ENCODE results near the gene BEST1. TPM values are rescaled to one million over a fixed set of nuclear protein-coding genes. Genes with fewer than 3 reads are reported as not detected.
A peak's percentile ranks its signal among the peaks of the same experiment; 100 is the strongest.

BEST1 gene
- 1 to 10 TPM; 1.9 to 4.1 TPM for total RNA-seq

DNA sequence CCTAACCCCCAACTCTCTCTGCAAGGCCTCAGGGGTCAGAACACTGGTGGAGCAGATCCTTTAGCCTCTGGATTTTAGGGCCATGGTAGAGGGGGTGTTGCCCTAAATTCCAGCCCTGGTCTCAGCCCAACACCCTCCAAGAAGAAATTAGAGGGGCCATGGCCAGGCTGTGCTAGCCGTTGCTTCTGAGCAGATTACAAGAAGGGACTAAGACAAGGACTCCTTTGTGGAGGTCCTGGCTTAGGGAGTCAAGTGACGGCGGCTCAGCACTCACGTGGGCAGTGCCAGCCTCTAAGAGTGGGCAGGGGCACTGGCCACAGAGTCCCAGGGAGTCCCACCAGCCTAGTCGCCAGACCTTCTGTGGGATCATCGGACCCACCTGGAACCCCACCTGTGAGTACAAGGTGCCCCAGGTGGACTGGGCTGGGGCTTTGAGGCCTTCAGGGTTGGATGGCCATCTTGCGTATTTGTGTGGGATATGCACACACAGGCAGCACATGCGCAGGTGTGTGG lies at the start of gene BEST1:
BEST1 (plus strand) TSS at position 317 of the 513 bp plus-strand sequence. CDS start 1,456 bp downstream, outside the sequence.
- Mint-ChIP-seq H3K4me3 (peak within 1 kb of the TSS; percentile 51 to 63), H3K4me1 (ENCODE audit: low read depth) (peaks cover 21% of the 10 kb centered on the region), H3K27ac (peak within 1 kb of the TSS; percentile 87), H3K36me3 (ENCODE audit: insufficient read depth in 2 of 2) (no peaks in the 10 kb centered on the region), H3K27me3 (ENCODE audit: low read depth) (peaks cover under 1% of the 10 kb centered on the region), H3K9me3 (no peaks in the 10 kb centered on the region)
- DNase-seq: no peak
- ATAC-seq (replicated peaks in 1 of 2): no peak

DNA sequence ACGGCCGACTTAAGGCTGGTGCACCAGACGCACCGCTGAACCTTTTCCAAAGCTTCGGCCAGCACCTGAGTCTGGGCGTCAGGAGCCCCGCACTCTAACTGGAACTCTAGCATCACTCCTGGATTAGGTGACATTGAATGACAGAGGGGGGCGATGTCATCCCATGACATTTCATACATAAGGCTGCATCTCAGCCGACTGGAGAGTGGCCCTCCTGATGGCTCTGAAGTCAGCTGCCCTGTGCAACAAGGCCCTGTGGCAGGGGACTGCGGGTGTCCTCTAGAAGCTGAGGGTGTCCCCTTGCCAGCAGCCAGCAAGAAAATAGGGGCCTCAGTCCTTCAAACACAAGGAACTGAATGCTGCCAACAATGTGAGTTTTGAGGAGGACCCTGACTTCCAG lies 48.8 kb upstream of the BEST1 start:
- no peak overlapping the region for H3K4me3 Mint-ChIP-seq
- peaks cover 8% of the 10 kb centered on the region for H3K4me1 Mint-ChIP-seq (ENCODE audit: low read depth)
- no peaks in the 10 kb centered on the region for H3K36me3 Mint-ChIP-seq (ENCODE audit: insufficient read depth in 2 of 2)
- no peaks in the 10 kb centered on the region for H3K27me3 Mint-ChIP-seq (ENCODE audit: low read depth)
- DNase-seq (no peak), ATAC-seq (replicated peaks in 1 of 2) (no peak)
- H3K27ac Mint-ChIP-seq: no peak overlapping the region
- H3K9me3 Mint-ChIP-seq: no peaks in the 10 kb centered on the region

DNA sequence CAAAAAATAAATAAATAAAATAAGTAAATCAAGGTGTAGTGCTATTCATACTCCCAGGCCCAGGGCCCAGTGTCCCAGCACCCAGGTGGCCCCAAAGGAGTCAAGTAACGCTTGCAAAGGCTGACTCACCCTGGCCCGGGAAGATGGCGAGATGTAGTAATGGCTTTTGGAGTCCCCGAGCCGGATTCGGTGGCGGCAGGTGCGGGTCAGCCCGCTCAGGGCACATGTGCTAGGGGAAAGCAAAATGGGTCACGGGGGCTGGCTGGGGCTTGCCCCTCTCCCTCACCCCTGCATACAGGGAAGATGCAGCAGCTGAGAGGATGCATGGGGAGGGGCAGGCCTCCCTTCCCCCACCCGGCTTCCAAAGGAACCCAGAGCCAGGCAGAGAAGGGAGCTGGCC lies 47.8 kb upstream of the BEST1 start:
- Mint-ChIP-seq H3K27me3 (ENCODE audit: low read depth) (no peaks in the 10 kb centered on the region), H3K36me3 (ENCODE audit: insufficient read depth in 2 of 2) (no peaks in the 10 kb centered on the region), H3K4me1 (ENCODE audit: low read depth) (peaks cover 8% of the 10 kb centered on the region), H3K9me3 (no peaks in the 10 kb centered on the region), H3K4me3 (no peak overlapping the region), H3K27ac (no peak overlapping the region)
- DNase-seq (no peak), ATAC-seq (replicated peaks in 1 of 2) (no peak)

DNA sequence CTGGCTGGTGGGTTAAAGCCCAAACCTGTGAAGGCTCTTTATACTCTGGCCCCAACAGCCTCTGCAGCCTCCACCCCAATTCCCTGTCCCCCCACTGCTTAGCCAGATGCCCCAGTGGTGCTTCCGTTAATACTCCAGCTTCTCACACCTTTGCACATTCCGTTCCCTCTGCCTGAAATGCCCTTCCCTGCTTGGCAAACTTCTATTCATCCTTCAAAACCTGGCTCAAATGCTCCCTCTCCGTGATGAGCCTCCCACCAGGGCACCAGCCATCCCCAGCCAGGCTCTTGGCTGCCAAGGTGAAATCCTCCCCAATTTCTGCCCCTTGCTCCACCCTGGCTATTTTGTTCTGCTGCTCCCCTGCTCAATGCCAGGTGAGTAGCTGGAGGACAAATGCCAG lies 46.3 kb upstream of the BEST1 start:
- DNase-seq (no peak), ATAC-seq (replicated peaks in 1 of 2) (no peak)
- H3K4me3 Mint-ChIP-seq: peak overlapping the region in 1 of 2 donors; percentile 15
- H3K9me3 Mint-ChIP-seq: no peaks in the 10 kb centered on the region
- no peak overlapping the region for H3K27ac Mint-ChIP-seq
- no peaks in the 10 kb centered on the region for H3K27me3 Mint-ChIP-seq (ENCODE audit: low read depth)
- peaks cover 7% of the 10 kb centered on the region for H3K4me1 Mint-ChIP-seq (ENCODE audit: low read depth)
- H3K36me3 Mint-ChIP-seq (ENCODE audit: insufficient read depth in 2 of 2): no peaks in the 10 kb centered on the region

DNA sequence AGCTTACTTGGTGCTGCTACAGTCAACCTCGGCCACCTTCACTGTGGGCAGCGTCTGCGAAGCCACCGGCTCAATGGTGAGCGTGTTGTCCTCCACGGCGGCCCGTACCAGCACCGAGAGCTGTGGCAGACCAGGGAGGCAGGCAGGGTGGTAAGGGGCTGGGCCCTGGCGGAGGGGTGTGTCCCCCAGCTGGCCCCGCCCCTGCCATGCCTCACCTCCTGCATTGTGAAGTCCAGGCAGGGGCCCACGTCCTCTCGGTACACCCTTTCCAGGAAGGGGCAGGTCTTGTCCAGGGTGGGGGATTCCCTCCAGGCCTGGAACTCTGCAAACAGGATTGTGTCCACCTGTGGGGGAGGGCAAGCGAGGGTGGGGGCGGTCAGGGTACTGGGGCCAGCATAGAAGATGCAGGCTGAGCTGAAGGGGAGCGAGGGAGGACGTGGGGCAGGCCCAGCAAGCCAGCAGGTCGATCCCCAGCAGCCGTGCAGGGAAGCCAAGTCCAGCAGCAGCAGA lies 45.6 kb upstream of the BEST1 start:
- ATAC-seq (replicated peaks in 1 of 2) (peak; percentile 78 to 82), DNase-seq (peak; percentile 45 to 50)
- H3K4me1 Mint-ChIP-seq (ENCODE audit: low read depth): no peaks in the 10 kb centered on the region
- H3K27me3 Mint-ChIP-seq (ENCODE audit: low read depth): no peaks in the 10 kb centered on the region
- H3K9me3 Mint-ChIP-seq: no peaks in the 10 kb centered on the region
- H3K4me3 Mint-ChIP-seq: peak overlapping the region in 1 of 2 donors; percentile 15
- H3K27ac Mint-ChIP-seq: no peak overlapping the region
- H3K36me3 Mint-ChIP-seq (ENCODE audit: insufficient read depth in 2 of 2): no peaks in the 10 kb centered on the region

DNA sequence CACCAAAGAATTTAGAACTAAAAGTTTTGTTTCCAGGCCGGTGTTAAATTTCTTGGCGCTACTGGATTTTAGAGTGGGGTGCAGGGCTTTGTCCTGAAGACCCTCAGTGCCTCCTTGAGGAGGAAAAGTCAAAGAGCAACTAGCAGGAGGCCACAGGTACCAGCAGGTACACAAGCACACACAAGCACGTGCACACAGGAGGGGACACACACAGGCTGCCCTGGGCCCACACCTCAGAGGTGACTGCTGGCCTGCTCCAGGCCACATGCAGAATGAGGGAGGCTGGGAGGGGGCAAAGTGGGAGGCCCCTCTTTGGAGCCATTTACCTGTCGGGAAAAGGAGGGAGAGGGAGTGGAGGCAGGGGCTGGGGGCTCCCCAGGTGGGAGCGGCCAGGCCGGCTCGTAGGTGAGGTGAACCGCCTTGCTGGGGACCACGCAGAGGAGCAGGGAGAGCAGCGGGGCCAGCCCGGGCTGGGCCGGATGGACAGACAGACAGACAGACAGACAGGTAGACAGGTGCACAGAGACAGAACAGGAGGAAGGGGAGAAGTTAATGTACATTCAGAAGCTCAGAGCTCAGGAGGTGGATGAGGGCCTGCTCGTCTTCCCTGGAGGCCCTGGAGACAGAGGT lies 45.0 kb upstream of the BEST1 start:
- no peak overlapping the region for H3K27ac Mint-ChIP-seq

DNA sequence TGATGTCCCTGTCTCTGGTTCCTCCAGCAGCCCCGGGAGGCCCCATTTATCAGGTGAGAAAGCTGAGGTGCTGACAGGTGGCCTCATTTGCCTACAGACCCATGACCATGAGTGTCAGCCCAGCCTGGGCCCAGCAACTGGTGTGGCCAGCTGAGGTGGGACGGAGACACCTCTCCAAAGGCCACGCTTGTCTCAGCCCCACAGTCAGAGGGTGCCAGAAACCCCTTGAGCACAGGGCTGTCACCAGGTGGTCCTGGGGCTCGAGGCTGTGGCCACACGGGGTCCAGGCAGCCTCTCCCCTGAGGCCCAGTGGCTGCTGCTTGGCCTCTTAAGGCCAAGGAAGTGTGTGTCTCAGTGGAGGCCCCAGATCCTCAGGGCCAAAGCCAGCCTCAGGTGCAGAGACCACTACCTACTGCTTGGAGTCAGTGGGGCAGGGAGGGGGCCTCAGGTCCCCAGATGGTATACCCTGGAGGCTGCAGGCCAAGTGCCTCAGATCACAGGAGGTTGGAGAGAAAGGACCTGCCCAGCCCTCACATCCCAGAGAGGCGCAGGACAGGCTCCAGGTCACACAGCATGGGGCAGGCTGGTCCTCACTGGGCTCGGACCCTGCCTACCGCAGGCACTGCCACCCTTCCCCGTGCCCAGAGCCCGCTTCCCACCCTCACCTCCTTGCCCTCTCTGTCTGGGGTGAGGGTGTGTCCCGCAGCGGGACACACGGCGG lies 44.2 kb upstream of the BEST1 start:
- no peak overlapping the region for H3K27ac Mint-ChIP-seq
- ATAC-seq (replicated peaks in 1 of 2): no peak

More for the DNA sequence above, 45.0 kb upstream of the BEST1 start:
- H3K4me3 Mint-ChIP-seq: no peak overlapping the region
- H3K4me1 Mint-ChIP-seq (ENCODE audit: low read depth): no peaks in the 10 kb centered on the region
- H3K27me3 Mint-ChIP-seq (ENCODE audit: low read depth): no peaks in the 10 kb centered on the region
- no peaks in the 10 kb centered on the region for H3K36me3 Mint-ChIP-seq (ENCODE audit: insufficient read depth in 2 of 2)
- ATAC-seq (replicated peaks in 1 of 2): no peak
- no peak for DNase-seq
- H3K9me3 Mint-ChIP-seq: no peaks in the 10 kb centered on the region

DNA sequence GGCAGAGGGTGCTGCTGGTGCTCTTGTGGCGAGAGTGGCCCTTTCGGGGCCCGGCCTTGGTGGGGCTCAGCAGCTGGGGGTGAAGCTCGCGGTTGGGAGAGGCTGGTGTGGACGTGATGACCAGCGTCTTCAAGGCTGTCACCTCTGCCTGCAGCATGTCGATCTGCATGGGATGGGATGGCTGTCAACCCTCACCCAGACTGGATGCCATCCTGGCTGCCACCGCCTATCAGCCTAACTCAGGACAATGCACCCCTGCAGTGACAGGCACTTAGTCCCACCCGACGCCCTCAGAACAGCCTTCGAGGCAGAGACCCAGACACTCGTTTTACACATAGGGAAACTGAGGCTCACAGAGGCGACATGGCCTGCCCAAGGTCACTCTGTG lies 43.6 kb upstream of the BEST1 start:
- Mint-ChIP-seq H3K9me3 (no peaks in the 10 kb centered on the region), H3K27ac (no peak overlapping the region), H3K4me1 (ENCODE audit: low read depth) (no peaks in the 10 kb centered on the region), H3K27me3 (ENCODE audit: low read depth) (no peaks in the 10 kb centered on the region), H3K36me3 (ENCODE audit: insufficient read depth in 2 of 2) (no peaks in the 10 kb centered on the region), H3K4me3 (no peak overlapping the region)
- DNase-seq (no peak), ATAC-seq (replicated peaks in 1 of 2) (no peak)

More for the DNA sequence above, 44.2 kb upstream of the BEST1 start:
- Mint-ChIP-seq H3K36me3 (ENCODE audit: insufficient read depth in 2 of 2) (no peaks in the 10 kb centered on the region), H3K27me3 (ENCODE audit: low read depth) (no peaks in the 10 kb centered on the region), H3K4me3 (no peak overlapping the region), H3K4me1 (ENCODE audit: low read depth) (no peaks in the 10 kb centered on the region), H3K9me3 (no peaks in the 10 kb centered on the region)
- no peak for DNase-seq

DNA sequence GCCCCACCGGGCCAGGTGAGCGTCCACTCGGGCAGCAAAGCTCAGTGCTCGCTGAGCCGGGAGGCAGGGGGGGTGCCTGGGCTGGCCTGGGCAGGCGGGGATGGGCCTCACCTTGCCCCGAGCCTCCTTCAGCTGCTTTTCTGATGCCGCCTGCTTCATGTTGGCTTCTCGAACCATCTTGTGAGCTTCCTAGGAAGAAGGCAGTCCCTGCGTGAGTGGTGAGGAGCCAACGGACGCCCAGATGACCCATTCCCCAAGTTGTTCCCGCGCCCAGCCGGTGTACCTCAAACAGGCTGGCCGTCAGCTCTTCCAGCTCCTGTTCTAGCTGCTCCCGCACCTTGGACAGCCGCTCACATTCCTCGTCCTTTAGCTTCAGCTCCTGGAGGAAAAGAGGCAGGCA lies 42.9 kb upstream of the BEST1 start:
- Mint-ChIP-seq H3K27ac (no peak overlapping the region), H3K4me3 (no peak overlapping the region), H3K4me1 (ENCODE audit: low read depth) (no peaks in the 10 kb centered on the region), H3K36me3 (ENCODE audit: insufficient read depth in 2 of 2) (no peaks in the 10 kb centered on the region), H3K9me3 (no peaks in the 10 kb centered on the region), H3K27me3 (ENCODE audit: low read depth) (no peaks in the 10 kb centered on the region)
- no peak for ATAC-seq (replicated peaks in 1 of 2)
- no peak for DNase-seq

DNA sequence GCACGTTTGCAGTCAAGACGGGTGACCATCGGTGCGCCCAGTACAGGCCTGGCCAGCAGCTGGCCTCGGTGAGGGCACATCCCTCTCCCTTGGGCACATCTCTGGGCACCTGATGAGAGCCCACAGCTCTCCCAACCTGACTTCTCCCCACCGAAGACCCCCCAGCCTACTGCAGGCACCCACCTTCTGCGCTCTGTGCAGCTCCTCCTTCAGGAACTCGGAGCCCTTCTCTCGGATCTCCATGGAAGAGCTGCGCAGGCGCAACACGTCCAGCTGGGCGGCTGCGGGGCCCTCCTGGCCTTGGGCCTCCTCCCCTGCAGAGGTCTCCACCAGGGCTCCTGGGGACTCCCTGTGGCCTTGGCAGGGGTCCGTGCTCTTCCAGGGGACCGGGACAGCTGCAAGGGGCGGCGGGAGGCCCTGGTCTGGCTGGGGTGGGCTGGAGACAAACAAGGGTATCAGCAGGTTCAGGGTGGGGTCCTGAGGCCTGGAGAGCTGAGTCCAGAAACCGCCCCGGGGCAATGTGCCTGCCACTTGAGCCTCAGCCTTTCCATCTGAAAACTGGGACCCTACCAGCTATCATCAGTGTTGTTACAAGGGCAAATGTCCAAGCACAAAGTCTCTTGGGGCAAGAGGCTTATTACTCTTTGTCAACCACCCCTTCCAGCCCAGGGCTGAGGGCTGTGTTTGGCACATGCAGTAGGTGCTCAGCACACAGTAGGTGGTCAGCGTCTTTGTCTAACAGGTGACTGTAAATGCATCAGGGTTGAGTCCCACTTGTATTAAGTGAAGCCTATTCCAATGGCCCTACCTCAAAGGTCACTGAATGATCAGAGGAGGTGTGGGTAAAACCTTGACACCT lies 42.1 kb upstream of the BEST1 start:
- Mint-ChIP-seq H3K27ac (no peak overlapping the region), H3K4me1 (ENCODE audit: low read depth) (no peaks in the 10 kb centered on the region), H3K9me3 (no peaks in the 10 kb centered on the region), H3K27me3 (ENCODE audit: low read depth) (no peaks in the 10 kb centered on the region), H3K36me3 (ENCODE audit: insufficient read depth in 2 of 2) (no peaks in the 10 kb centered on the region), H3K4me3 (no peak overlapping the region)
- ATAC-seq (replicated peaks in 1 of 2): no peak
- no peak for DNase-seq

DNA sequence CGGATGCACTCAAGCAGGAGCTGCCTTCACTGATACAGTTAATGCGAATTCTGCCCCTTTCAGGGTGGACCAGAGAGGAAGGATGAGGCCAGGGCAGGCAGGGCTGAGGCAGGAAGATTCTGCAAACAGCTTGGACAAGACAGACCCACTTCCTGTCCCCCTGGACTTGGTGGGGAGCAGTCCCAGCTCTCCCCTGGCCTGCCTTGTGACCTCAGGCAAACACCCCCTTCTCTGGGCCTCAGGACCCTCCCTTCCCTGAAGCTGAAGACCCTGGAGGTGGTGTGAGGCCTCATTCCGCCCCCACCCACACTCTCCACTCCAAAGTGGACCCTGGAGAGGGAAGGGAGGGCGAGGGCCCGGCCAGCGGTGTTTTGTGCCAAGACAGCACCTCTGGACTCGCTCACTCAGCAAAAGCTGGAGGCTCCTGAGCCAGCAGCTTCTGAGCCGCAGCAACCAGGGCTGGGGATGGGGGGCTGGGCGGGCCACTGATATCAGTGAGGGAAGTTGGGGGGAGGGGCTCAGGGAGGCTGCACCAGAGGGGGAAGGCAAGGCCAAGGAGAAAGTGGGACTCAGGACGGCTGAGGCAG lies 41.3 kb upstream of the BEST1 start:
- Mint-ChIP-seq H3K4me1 (ENCODE audit: low read depth) (no peaks in the 10 kb centered on the region), H3K36me3 (ENCODE audit: insufficient read depth in 2 of 2) (no peaks in the 10 kb centered on the region), H3K27me3 (ENCODE audit: low read depth) (no peaks in the 10 kb centered on the region), H3K4me3 (no peak overlapping the region), H3K9me3 (no peaks in the 10 kb centered on the region), H3K27ac (no peak overlapping the region)
- DNase-seq (no peak), ATAC-seq (replicated peaks in 1 of 2) (no peak)

DNA sequence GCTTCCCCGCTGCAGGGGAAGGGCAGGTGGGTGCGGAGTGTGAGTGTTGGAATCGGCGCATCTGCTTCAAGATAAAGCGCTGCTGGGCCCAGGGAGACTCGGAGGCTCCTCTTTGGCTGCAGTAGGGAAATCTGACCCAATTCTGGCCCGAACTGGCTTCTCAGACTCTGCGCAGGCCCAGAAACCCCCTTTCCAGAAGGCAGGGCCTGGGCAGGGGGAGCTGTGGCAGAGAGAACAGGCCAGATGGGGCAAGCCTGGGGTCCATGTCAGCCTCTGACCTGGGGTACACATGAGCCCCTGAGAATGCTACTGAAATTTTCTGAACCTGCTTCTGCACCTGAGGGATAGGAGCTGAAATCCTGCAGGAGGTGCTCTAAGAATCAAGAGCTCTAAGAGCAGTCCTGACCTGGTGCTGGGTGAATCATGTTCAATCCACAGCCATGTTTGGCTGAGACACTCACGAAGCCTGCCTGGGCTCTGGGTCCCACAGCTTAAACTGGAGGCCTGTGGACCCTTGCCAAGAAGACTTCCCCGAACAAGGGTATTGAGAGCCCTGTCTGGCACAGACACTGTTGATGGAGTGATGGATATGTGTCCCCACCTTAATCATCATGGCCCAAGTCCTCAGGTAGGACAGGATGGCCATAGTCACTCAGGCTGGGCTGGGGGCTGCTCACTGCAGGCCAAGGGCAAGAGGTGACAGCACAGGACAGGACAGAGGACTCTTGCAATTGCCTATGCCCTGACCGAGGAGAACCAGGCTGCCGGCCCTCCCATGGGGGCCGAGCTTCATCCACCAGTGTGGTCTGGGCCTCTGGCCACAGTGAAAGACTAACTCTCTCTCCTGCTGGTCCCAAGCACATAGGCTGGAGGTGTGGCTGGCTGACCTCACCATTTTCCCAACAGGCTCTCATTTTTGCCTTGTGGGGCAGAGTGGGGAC lies 39.7 kb upstream of the BEST1 start:
- Mint-ChIP-seq H3K27me3 (ENCODE audit: low read depth) (peaks cover 7% of the 10 kb centered on the region), H3K4me1 (ENCODE audit: low read depth) (no peaks in the 10 kb centered on the region), H3K4me3 (no peak overlapping the region), H3K36me3 (ENCODE audit: insufficient read depth in 2 of 2) (no peaks in the 10 kb centered on the region), H3K9me3 (no peaks in the 10 kb centered on the region), H3K27ac (no peak overlapping the region)
- ATAC-seq (replicated peaks in 1 of 2) (no peak), DNase-seq (no peak)

Data from activated T-cell treated with anti-CD3 and anti-CD28 coated beads, Interleukin-2, amount 50 U/mL, for 72 hours (primary cell).